ENCODE data around the gene IDE. TPM values are rescaled to one million over a fixed set of nuclear protein-coding genes. Genes with fewer than 3 reads are reported as not detected.

The IDE gene
- total and polyA plus RNA-seq, 10 of the 15 experiments (the other 5 are each of a cell fraction or from before 2014, with no cell fraction given): 11.6 to 54.5 (median 33.6) TPM

DNA sequence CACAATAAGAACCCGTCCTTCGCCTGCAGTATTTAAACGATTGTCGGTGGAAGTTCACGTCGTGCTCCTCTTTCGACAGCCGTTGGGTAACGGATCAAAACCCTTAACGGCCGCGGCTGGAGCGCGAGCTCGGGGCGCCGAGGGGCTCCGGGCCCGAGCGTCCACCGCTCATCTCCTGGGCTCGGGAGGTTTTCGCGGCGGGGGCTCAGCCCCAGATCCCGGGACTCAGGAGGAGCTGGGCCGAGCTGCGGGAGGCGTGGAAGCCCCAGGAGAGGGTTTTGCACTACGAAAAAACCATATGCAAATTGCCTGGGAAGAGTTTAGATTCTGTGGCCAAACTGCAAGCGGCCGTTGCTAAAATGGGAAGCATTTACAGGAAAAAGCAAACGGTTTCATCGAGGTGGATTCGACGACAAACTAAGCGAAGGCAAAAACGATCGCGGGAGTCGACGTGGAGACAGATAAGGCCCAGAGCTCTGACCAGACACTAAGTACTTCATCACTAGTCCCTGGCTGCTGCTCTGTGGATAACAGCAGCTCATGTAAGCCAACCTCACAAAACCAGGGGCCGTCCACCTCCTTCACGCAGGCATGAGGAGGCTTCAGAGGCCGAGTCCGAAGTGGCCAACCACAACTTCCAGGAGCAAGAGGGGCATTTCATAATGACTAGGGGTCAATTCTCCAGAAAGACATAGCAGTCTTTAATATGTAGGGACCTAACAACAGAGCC lies 153.2 kb downstream of the IDE start:
- ChIA-PET POLR2A (no interaction called here), RAD21 (ENCODE audit: unreplicated experiment) (no interaction called here), CTCF (interaction anchor here (0.6 to 1.3 kb wide), 2 partner anchors 12 to 14 kb away, joined by 3 read pairs; no protein-coding TSS in a partner anchor), SMC1A (ENCODE audit: uncharacterized antibody, unreplicated experiment) (interaction anchor here (0.7 kb wide), 1 partner anchor 75 kb away, joined by 3 read pairs; no protein-coding TSS in a partner anchor)
- Histone ChIP-seq H3K9me3 (replicated peaks; ENCODE audit: control insufficient read depth, insufficient read depth, low read length) (peaks cover 4% of the 10 kb centered on the region; the same call in 2 of the 3 replicates), H3K79me2 (ENCODE audit: control insufficient read depth, insufficient read depth, low read length) (no peaks in the 10 kb centered on the region), H2AFZ (ENCODE audit: control insufficient read depth, low read depth, low read length) (peak overlapping the region; percentile 59), H3K4me2 (ENCODE audit: control insufficient read depth, insufficient read depth) (peak overlapping the region; percentile 89), H3K27ac (ENCODE audit: control insufficient read depth, insufficient read depth) (no peak overlapping the region), H3K9ac (ENCODE audit: control insufficient read depth, insufficient read depth, low read length) (peak overlapping the region; percentile 22; the same call in 1 of the 2 replicates), H3K27me3 (replicated peaks in 1 of 2; ENCODE audit: control insufficient read depth in 2 of 2, insufficient read depth in 2 of 2, low read length in 1 of 2) (no peaks in the 10 kb centered on the region; a peak in 1 of 4 replicates), H3K36me3 (ENCODE audit: control insufficient read depth in 2 of 2, insufficient read depth in 2 of 2, low read length in 1 of 2) (no peaks in the 10 kb centered on the region), H3K4me3 (peak overlapping the region; percentile 45; the same call in 1 of the 2 replicates), H3K4me1 (ENCODE audit: control insufficient read depth, insufficient read depth, low read length) (peaks cover 11% of the 10 kb centered on the region), H4K20me1 (ENCODE audit: control insufficient read depth, insufficient read depth) (no peaks in the 10 kb centered on the region)
- WGBS (ENCODE audit: insufficient coverage, insufficient replicate concordance, low lambda C conversion rate, missing lambda C conversion rate): 30% methylated on average over 42 of the region's 46 CpGs
- BruUV-seq (replicated peaks): no TSS peak
- no peak for DNase-seq (ENCODE audit: low read depth, low spot score)
- ATAC-seq: peak; percentile 34
- FAIRE-seq: no peak
- intact Hi-C loops (cut with micrococcal nuclease; ENCODE audit: unreplicated experiment) (no loop called here), in situ Hi-C loops (cut with MboI) (no loop called here)
- TF ChIP-seq NR2C2 (IDR thresholded peaks at IDR 0.05; ENCODE audit: borderline replicate concordance, control insufficient read depth, insufficient read length, low read depth) (no peak), POU2F2 (IDR thresholded peaks at IDR 0.05; ENCODE audit: borderline replicate concordance, low read depth, low read length) (peak; percentile 71; the same call in 2 of the 3 replicates)

DNA sequence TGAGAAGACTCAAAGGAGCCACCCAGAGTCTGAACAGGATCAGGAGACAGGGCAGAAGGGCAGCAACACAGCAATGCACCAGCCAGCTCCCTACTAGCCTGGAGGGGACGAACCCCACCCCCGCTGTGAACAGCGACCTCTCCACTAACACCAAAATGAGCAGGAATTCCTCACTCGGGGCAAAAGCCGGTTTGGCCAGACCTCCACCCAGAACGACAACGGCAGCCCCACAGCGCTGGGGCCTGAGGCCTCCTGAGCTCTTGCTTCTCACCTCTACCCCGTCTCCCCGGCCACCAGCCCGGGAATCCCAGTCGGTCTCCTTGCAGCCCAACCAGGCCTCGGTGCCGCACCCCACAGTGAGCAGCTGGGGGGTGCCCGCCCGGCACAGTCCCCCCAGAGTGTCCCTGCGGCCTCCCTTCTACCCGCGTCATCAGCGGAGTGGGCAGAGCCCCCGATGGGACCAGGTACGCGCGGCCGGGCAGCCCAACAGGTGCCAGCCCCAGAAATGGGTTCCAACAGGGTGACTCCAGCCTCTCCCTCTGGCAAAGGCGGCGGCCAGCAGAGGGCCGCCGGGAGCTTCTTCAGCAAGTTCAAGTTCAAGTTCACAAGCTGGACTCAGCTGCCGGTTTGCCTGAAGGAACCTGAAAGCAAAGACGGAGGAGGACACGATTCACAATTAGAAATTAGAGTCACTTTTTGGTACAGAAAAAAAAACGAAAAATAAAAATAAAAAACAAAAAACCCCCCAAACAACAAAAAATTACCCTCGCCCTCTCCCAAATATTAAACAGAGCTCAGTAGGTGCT lies 153.9 kb downstream of the IDE start:
- ChIA-PET RAD21 (ENCODE audit: unreplicated experiment) (no interaction called here), POLR2A (no interaction called here), CTCF (interaction anchor here (1.3 kb wide), 1 partner anchor 13 kb away, joined by 3 read pairs; no protein-coding TSS in a partner anchor), SMC1A (ENCODE audit: uncharacterized antibody, unreplicated experiment) (interaction anchor here (0.7 kb wide), 1 partner anchor 74 kb away, joined by 3 read pairs; no protein-coding TSS in a partner anchor)
- Histone ChIP-seq H3K36me3 (ENCODE audit: control insufficient read depth in 2 of 2, insufficient read depth in 2 of 2, low read length in 1 of 2) (no peaks in the 10 kb centered on the region), H3K27me3 (replicated peaks in 1 of 2; ENCODE audit: control insufficient read depth in 2 of 2, insufficient read depth in 2 of 2, low read length in 1 of 2) (no peaks in the 10 kb centered on the region; a peak in 1 of 4 replicates), H3K27ac (ENCODE audit: control insufficient read depth, insufficient read depth) (no peak overlapping the region), H3K4me2 (ENCODE audit: control insufficient read depth, insufficient read depth) (peak overlapping the region; percentile 89), H3K79me2 (ENCODE audit: control insufficient read depth, insufficient read depth, low read length) (no peaks in the 10 kb centered on the region), H3K4me1 (ENCODE audit: control insufficient read depth, insufficient read depth, low read length) (peaks cover 11% of the 10 kb centered on the region), H3K4me3 (peak overlapping the region; percentile 45; the same call in 1 of the 2 replicates), H4K20me1 (ENCODE audit: control insufficient read depth, insufficient read depth) (no peaks in the 10 kb centered on the region), H3K9ac (ENCODE audit: control insufficient read depth, insufficient read depth, low read length) (no peak overlapping the region; the same call in 1 of the 2 replicates), H3K9me3 (replicated peaks; ENCODE audit: control insufficient read depth, insufficient read depth, low read length) (peaks cover 4% of the 10 kb centered on the region; the same call in 2 of the 3 replicates), H2AFZ (ENCODE audit: control insufficient read depth, low read depth, low read length) (peak overlapping the region; percentile 59; the same call in 1 of the 2 replicates)
- DNase-seq (ENCODE audit: low read depth, low spot score) (no peak), FAIRE-seq (no peak), ATAC-seq (peak; percentile 56)
- TF ChIP-seq NR2F1 (conservative IDR thresholded peaks at IDR 0.05): no peak
- TF ChIP-seq, protein P1, sequence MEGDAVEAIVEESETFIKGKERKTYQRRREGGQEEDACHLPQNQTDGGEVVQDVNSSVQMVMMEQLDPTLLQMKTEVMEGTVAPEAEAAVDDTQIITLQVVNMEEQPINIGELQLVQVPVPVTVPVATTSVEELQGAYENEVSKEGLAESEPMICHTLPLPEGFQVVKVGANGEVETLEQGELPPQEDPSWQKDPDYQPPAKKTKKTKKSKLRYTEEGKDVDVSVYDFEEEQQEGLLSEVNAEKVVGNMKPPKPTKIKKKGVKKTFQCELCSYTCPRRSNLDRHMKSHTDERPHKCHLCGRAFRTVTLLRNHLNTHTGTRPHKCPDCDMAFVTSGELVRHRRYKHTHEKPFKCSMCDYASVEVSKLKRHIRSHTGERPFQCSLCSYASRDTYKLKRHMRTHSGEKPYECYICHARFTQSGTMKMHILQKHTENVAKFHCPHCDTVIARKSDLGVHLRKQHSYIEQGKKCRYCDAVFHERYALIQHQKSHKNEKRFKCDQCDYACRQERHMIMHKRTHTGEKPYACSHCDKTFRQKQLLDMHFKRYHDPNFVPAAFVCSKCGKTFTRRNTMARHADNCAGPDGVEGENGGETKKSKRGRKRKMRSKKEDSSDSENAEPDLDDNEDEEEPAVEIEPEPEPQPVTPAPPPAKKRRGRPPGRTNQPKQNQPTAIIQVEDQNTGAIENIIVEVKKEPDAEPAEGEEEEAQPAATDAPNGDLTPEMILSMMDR (IDR thresholded peaks at IDR 0.05 in 2 of 3, conservative IDR thresholded peaks at IDR 0.05 in 1 of 3; ENCODE audit: control insufficient read depth in 2 of 3, extremely low read depth in 1 of 3, insufficient read depth in 1 of 3, low read depth in 3 of 3, low read length in 3 of 3): peak in 2 of 3 experiments; percentile 34 to 36; a peak in 4 of 6 replicates
- no peak for TF ChIP-seq HDGF (IDR thresholded peaks at IDR 0.05)
- in situ Hi-C loops (cut with MboI): no loop called here
- intact Hi-C loops (cut with micrococcal nuclease; ENCODE audit: unreplicated experiment): no loop called here
- 75% methylated on average over 32 of the region's 34 CpGs for WGBS (ENCODE audit: insufficient coverage, insufficient replicate concordance, low lambda C conversion rate, missing lambda C conversion rate)
- no TSS peak for BruUV-seq (replicated peaks)

All from GM12878 (cell line).